Peyer's patch (tissue), 4 donors: Measurements from ENCODE around the gene INSRR.

Experiments used
- POLR2A ChIP-seq, 2 donors: fragments of 450-650 bp; IDR thresholded peaks; one replicate each; pipeline ENCODE4 v1.5.1; 2017; ENCODE audit warnings: antibody characterized with exemption in 2 of 2, mild to moderate bottlenecking in 2 of 2, moderate library complexity in 2 of 2
- TF ChIP-seq, protein P1 (sequence below), 6 experiments: fragments of 450-650 bp in 4 of 6; fragments of 200-600 bp in 2 of 6; sonication (generic) in 1 of 6; IDR thresholded peaks; one replicate each; pipeline ENCODE4 v1.5.1; 2017 to 2019; ENCODE audit warnings: antibody characterized with exemption in 6 of 6, mild to moderate bottlenecking in 3 of 6, moderate library complexity in 1 of 6

DNA sequence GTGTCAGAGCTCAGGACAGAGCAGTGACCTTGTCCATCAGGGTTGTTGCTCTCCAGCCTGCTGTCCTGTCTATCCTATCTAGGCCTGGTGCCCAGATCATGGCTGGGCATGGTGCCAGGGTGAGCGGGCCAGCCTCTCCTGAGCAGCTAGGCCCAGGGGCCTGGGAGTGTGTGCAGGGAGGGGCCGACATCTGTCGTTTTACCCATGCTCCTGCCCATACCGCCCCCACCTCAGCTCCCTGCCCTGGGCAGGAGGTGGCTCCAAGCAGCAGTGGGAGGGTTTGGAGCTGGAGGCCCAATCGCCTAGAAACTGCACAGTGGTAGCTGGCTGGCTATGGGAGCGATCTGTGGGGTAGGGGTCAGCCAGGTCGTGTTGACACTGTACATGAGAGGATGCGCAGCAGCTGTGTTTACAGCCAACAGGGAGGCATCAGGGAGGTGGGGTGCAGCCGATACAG, 6.5 kb downstream of the INSRR start:
- TF ChIP-seq POLR2A (IDR thresholded peaks at IDR 0.05): no peak
- TF ChIP-seq, protein P1, sequence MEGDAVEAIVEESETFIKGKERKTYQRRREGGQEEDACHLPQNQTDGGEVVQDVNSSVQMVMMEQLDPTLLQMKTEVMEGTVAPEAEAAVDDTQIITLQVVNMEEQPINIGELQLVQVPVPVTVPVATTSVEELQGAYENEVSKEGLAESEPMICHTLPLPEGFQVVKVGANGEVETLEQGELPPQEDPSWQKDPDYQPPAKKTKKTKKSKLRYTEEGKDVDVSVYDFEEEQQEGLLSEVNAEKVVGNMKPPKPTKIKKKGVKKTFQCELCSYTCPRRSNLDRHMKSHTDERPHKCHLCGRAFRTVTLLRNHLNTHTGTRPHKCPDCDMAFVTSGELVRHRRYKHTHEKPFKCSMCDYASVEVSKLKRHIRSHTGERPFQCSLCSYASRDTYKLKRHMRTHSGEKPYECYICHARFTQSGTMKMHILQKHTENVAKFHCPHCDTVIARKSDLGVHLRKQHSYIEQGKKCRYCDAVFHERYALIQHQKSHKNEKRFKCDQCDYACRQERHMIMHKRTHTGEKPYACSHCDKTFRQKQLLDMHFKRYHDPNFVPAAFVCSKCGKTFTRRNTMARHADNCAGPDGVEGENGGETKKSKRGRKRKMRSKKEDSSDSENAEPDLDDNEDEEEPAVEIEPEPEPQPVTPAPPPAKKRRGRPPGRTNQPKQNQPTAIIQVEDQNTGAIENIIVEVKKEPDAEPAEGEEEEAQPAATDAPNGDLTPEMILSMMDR (IDR thresholded peaks at IDR 0.05): no peak
